ENCODE measurements around the gene ACTL10.
"Not testable (repeated sequence)": the region's sequence is repeated elsewhere in the genome, so short reads cannot be mapped to it uniquely, and the experiment has no call there.

The ACTL10 gene

GRCh38 chr20:33700696-33701441 lies 34.1 kb downstream of the ACTL10 start:
- DNase-seq, result not testable (repeated sequence)

- DNase-seq, result no peak
Observed at GRCh38 chr20:33701629-33702450, 35.1 kb downstream of the ACTL10 start.

DNA sequence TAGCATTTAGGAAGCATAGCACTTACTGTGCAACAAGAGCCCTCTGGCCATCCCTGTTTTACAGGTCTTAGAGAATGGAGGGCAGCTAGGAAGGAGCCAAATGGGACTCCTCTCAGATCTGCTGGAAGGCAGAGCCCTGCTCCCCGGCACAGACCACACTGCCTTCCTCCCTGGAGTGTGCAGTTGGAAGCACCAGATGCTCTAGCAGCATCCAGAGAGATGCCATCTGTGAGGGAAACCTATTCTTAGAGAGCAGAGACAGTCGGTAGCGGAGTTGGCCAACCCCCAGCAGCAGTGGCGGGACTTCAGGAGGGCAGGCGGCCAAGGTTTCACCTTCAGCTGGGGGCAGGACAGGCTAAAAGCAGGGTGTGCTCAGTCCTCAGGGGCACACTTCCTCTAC lies 36.1 kb downstream of the ACTL10 start:
- no peak for DNase-seq

DNA sequence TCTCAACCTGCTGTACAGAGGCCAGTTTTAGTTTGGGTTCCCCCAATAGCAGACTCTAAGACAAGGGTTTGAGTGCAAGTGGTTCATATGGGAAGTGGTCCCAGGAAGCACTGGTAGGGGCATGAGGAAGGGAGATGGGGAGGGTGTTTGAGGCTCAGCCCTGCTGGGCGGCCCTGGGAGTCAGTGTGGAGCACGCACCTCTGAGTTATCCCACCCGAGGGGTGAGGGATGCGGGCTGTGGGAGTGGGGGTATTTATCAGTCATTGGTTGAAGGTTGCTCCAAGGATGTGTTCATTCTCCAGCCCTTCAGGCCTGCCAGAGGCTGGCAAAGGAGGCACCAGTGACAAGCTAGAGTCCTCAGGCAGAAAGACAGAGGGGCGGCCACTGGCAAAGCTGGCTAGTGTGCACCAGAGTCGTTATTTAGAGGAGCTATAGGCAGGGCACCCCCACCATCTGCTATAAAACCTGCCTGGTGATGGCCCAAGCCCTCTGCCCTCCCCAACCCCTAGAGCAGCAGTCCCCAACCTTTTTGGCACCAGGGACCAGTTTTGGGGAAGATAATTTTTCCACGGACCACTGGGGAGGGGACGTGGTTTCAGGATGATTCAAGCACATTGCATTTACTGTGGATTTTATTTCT lies 36.9 kb downstream of the ACTL10 start:
- no peak for DNase-seq

DNA sequence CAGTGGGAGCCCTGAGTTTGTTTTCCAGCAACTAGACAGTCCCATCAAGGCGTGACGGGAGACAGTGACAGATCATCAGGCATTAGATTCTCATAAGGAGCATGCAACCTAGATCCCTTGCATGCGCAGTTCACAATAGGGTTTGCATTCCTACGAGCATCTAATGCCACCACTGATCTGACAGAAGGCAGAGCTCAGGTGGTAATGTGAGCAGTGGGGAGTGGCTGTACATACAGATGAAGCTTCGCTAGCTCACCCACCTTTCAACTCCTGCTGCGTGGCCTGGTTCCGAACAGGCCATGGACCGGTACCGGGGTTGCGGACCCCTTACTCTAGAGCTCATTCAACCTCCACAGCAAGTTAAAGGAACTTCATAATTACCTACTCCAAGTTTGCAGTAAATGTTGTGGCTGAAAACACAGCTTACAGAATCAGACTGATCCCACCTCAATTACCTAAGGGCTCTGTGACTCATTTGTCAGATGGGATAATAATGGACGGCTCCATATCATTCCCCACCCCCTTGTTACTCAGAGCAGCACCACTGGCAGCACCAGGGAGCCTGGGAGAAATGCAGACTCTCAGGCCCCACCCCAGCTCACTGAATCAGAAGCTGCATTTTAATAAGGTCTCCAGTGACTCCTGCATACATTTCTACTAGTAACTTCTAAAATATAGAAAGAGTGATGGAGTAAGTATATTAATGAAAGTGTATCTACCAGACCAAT lies 37.6 kb downstream of the ACTL10 start:
- no peak for DNase-seq

GRCh38 chr20:33707668-33708067 lies 40.9 kb downstream of the ACTL10 start:
- no peak for DNase-seq

DNA sequence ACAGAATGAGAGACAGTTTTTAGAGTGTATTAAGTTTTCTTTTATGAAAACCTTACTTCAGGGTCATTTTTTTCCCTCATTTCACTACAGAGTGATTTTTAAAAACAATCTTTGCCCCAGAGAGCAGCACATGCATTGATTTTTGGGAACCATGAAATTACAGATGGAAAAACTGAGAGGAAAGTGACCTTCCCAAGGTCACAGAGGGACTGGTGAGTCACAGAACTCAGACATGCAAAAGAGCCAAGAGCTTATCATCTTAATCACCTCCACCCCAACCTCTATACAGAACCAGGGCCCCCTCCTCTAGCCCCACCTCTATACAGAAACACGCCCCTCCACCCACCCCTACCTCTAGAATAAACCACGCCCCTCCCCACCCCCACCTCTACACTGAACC lies 42.7 kb downstream of the ACTL10 start:
- no peak for DNase-seq

GRCh38 chr20:33709905-33710541 lies 43.3 kb downstream of the ACTL10 start:
- no peak for DNase-seq

DNA sequence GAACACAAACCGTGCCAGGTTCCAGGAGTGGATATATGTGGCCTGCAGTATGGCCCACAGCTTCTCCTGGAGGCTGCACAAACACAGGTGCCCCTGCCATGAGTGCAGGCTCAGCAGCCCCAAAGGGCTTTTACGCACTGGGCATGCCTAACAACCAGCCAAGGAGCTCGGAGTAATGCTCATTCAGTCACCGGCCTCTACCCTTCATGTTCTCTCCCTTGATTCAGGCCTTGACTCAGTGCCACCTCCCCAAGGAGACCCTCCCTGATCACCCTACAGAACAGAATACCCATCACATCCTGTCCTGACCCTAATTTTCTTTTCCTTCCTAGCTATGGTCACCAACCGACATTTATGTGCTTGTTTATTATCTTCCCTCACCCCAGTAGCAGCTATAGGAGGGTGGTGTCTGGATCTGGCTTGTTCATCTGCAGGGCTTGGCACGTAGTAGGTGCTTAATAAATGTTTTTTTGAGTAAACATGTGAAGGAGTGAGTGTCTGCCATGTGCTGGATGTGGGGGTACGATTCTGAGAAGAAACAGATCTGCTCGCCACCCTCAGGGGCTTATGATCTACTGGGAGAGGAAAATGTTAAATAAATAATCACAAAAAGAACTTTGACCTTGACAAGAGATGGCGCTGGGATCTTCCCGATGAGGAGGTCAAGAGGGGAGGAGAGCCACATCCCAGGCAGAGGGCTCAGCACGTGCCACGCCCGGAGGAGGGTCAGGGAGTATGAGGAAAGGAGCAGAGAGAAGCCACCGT lies 44.1 kb downstream of the ACTL10 start:
- no peak for DNase-seq

GRCh38 chr20:33711446-33711738 lies 44.6 kb downstream of the ACTL10 start:
- no peak for DNase-seq

DNA sequence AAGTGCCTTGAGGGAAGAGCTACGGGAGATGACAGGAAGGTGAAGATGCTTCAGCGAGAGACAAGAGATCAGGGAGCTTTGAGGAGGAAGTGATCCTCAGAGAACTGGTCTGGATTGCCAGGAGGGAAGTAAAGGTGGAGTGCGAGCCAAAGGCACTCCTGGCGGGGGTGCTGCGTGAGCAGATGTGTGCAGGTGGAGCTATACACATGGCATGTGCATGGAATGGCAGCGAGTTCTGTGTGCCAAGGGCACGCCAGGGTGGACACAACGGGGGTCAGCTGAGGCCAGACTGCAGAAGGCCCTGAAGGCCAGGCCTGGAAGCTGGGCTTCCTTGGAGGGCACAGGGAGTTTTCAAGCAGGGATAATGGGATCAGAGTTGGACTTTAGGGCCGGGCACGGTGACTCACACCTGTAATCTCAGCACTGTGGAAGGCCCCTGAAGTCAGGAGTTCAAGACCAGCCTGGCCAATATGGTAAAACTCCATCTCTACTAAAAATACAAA lies 47.2 kb downstream of the ACTL10 start:
- no peak for DNase-seq

GRCh38 chr20:33716498-33716897 lies 49.8 kb downstream of the ACTL10 start:
- no peak for DNase-seq

Measured in NCI-H187 treated with DMSO at 0.1 percent for 48 hours (cell line).